GM18498 (cell line): ENCODE measurements around the gene COL4A2.

Source experiments
- ATAC-seq: cut with Tn5 transposase; IDR thresholded peaks from one replicate; pipeline ENCODE4 v1.9.1; 2021; ENCODE audit warnings: mild to moderate bottlenecking, moderate library complexity; ENCODE audit not compliant: unreplicated experiment

Gene COL4A2

DNA sequence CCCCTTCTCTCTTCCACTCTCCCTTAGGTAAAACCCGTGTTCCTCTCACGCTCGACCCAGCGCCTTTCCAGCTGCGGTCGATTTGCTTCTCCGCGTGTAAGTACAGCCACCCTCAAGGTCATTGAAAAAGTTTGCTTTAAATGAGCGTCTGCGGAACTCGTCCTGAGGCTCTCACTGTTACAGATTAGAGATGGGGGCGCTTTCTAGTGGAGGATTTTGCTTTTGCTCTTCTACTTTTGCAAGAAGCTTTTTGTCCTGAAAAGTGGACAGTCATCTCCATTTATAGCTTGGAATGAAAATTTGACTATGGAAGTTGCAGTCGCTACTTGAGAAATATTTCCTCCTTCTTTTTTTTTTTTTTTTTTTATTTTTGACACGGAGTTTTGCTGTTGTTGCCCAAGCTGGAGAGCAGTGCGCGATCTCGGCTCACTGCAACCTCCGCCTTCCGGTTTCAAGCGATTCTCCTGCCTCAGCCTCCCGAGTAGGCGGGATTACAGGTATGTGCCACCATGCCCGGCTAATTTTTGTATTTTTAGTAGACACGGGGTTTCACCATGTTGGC is 255.0 kb downstream of the COL4A2 start:
- ATAC-seq, result no peak
